GM18498 (cell line): ENCODE results near the gene ATP1B1.

Experiments
- ATAC-seq: cut with Tn5 transposase; IDR thresholded peaks from one replicate; pipeline ENCODE4 v1.9.1; 2021; ENCODE audit warnings: mild to moderate bottlenecking, moderate library complexity; ENCODE audit not compliant: unreplicated experiment

ATP1B1 gene

DNA sequence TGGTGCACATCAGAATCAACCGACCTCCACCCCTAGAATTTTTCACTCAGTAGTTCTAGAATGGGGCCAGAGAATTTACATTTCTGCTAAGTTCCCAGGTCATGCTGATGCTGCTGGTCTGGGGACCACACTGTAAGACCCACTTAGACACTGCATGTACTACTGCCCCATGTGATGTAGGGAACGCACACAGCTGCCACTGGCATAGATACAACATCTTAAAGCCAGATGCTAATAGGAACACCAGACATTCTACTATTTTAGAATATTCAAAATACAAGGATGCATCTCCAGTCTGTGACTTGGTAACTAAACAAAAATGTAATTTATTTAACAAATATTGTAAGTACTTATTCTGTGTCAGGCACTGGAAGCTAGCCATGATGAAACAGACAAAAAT lies 14.1 kb upstream of the ATP1B1 start:
- ATAC-seq: no peak

DNA sequence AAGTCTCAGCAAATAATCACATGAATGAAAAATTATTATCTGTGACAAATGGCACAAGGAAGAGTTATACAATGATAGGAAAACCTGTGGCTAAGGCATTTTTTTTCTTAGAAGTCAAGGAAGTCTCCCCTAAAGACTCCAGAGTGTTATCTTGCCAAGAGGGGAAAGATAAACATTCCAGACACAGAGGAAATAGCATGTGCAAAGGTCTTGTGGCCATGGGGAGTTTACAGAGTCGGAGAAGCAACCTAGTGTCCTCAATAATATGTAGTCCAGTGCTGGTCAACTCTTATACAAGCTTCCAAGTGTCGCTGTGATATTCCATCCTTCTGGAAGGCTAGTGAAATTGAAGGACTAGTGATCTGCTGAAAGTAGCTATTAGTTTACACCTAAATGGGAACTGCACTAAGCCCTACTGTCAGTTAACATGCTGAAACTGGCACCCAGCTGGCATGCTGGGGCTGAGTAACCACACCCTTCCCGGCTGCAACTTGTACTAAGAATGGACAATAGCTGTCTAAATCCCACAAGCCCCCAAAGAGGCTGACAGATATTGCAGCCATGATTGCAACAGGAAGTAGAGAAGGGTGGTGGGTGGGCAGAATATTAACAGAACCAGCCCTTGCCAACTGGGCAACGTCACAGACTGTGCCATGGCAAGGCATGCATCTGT lies 11.5 kb upstream of the ATP1B1 start:
- no peak for ATAC-seq

DNA sequence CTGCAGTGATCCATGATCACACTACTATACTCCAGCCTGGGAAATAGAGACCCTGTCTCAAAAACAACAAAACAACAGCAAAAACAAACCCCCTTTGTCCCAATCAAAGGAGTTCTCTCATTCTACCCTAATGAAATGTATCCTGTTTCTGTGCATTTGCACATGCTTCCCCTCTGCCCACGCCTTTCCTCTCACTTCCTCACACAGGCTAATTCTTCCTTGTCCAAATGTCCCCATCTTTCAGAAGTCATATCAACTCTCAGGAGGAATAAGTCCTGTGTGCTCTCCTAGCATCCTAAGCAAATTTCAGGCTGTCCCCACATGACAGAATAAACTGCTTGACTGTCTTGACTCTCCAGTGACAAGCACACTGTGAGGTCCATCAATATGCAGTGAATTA lies 8.1 kb upstream of the ATP1B1 start:
- no peak for ATAC-seq

DNA sequence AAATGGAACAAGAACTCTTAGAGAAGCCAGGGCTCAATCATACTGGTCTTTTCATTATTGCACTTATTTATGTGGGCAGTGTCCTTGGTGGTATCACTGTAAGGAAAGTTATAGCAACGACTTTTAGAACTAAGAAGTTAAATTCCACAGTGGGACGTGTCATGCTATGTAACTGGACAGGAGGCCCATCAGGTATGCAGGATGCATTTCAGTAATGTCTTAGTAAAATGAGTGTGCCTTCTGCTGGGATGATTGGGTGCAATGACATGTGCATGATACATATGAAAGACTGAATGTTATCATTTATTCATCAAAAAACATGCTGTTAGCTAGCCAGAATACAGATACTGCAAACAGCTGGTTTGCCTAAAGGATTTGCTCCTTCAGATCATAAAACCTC lies 6.9 kb upstream of the ATP1B1 start:
- no peak for ATAC-seq

DNA sequence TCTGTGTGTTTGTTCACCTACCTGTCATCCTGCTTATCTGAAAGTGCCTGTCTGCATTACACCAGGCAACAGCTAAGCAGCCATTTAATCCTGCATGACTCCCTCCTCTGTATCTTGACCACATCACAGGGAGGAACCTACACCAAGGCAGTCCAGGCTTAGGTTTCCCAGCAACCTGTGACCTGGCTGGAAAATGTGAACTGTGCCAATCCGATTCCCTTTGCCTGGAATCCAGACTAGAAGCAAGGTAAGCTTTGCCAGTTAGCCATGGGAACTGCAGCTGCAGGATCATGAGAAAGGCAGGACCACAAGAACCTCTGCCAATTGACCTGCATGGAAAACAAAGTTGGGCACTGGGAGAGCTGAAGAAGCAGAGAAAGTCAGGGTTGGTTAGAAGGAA lies 6.3 kb upstream of the ATP1B1 start:
- no peak for ATAC-seq

DNA sequence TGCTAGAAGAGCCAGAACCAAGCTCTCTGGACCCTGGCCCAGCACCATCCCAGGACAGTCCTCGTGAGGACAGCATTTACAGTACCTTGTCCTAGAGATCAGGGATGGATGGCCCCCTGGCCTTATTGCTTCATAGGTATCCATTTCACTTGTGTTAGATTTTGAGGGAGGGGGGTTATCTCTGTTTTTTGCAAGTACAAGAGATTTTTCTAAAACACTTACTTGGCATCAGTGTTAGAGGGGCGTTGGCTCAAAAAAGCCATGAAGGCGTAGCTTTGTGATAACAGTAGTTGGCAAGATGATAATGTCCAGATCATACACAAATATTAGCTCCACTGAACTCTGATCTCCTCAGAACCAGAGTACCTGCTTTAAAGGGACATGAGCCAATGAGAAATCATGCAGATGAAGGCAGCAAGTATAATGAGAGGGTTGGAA lies 5.8 kb upstream of the ATP1B1 start:
- ATAC-seq: no peak

DNA sequence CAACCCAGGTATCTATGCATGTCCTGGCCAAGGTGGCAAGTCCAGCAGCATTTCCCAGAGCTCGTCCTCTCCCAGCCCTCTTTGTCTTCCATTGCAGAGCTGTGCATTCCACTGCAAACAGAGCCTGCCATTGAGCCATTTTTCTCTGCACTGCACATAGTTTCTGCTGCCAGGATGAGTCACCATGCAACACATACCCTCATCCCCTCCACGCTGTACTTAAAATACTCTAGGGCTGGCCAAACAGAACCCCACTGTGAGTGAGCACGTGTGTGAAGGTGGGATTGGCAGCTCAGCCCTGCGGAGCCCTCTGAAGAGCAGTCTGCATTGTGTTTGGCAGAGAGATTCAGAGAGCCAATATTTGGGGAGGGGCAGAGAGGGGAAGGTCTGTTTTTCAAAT lies 3.9 kb upstream of the ATP1B1 start:
- ATAC-seq: no peak

DNA sequence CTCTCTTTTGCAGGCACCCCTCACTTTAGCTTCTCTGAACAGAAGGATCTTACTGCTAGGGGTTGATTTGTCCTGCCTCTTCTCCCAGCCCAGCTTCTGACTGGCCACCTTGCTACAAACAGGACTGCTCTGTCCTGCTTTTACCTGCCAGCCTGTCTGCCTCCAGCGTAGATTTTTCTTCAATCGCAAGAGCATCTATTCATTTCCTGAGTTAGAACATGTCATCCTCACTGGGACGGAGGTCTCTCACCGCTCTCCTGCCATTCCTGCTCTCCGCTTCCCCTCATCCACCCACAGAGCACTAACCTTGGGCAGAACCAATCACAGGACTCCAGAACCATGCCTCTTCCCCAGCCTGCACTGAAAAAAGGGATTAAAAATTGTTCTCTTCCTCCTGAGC lies 3.5 kb upstream of the ATP1B1 start:
- no peak for ATAC-seq

DNA sequence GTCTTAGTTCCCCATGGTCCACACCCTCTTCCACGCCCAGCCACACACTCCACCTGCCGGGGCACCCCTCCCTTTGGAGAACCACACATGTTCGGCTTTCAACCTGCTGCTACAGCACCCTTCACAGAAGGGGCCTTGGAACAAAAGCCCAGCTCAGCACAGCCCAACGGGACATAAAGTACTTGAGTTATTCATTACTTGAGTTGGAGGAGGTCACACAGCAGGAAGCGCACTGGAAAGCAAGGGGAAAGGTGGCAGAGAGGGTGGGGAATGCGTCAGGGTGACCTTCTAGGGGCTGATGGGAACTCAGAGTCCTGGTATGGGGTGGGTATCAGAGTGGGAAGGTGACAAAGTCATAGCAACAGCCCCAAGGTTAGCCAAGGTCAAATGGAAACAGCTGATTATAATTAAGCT lies 3.0 kb upstream of the ATP1B1 start:
- no peak for ATAC-seq

DNA sequence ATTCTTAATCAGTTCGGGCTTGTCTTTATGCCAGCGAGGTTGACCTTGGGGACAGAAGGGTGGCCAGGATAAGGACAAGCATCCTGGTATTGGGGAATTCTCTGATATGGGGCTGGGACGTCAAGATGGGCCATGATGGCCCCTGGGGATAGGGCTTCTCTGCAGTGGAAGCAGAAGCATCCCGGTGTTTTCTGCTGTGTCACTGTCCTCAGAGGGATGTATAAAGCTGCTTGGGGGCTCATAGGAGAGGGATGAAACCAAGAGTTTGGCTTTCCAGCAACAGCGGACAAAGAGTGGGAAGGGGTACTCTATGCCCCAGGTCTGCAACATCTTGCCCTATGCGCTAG lies 1.4 kb upstream of the ATP1B1 start:
- no peak for ATAC-seq

DNA sequence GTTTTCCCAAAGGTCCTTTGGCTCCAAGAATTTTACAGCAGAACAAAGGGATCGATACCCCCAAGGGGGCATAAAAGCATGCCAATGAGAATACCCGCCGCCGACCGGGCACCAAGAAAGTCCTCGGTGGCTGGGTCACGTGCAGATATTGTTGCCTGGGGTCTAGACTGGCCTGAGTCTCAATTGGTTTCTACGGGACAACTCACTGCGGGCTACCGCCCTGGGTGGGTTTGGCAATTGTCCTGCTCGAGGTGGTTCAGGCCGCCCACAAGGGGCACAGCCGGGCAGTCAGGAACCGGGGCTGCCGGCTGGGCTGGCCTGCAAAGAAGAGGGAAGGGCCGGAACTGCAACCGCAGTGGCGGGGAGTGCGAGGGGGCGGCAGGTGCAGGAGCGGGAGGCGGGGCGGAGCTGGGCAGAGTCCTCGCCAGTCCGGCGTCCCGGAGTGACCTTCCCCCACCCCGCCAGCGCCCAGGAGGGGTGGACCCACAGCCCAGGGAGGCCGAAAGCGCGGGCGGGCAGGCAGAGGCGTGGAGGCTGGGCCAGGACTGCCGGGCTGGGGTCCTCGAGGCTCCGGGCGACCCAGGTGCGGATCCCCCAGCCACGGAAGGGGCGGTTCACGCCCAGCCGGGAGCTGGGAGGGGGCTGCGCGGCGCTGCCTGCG lies 926 bp upstream of the ATP1B1 start:
- peak; percentile 33 for ATAC-seq

DNA sequence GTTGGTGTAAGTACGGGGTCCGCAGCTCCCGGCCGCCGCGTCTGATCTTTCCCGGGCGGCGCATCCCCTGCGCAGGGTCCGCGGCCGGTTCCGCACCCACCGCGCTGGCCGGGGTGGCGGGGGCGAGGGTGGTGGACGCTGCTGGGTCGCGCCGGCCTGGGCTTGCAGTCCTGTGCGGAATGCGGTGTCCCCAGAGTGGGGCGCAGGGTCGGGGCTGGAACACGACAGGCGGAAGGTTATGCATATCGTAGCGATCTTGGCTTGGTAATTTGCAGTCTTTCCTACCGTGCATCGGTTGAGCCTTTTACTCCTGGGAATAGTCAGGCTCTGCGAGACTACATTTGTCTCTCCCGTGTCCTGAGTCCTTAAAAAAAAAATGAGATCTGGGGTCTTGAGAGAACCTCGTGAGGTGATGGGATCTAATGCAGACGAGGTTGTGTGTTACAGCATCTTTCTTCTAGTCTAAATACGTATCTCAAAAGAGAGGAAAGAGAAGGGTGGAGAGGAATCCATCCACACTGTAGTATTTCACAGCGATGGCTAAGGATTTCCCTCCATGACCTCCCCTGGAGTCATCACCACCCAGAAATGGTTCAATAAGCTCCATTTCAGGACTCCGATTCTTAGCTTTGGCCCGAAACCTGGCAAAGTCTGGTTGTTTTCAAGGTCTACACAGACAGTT lies 572 bp downstream of the ATP1B1 start:
- ATAC-seq: no peak

DNA sequence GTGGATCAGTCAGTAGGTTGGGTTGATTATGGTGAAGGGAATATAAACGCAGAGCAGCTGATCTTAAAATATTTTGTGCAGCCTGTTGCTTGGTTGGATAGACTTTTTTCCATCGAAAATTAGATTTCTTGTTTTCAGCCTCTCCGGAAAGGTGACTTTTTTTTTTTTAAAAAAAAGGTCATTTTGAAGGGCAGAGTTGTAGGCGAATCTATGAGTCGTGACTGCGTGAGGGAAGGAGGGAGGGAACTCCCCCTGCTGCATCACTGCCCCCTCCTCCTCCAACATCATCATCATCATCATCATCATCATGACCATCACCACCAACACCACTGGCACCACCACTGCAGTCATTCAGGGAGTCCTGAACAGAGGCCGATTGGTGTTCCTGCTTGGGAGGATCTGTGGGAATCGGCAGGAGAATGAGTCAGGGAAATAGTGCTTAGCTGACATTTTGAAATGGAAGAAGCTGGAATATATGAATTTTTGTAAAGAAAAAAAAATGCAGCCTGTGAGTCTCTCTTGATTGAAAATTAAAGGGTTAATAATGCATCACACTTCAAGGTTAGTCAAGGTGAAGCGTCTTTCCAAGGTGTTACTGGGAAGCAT lies 1.2 kb downstream of the ATP1B1 start:
- no peak for ATAC-seq

DNA sequence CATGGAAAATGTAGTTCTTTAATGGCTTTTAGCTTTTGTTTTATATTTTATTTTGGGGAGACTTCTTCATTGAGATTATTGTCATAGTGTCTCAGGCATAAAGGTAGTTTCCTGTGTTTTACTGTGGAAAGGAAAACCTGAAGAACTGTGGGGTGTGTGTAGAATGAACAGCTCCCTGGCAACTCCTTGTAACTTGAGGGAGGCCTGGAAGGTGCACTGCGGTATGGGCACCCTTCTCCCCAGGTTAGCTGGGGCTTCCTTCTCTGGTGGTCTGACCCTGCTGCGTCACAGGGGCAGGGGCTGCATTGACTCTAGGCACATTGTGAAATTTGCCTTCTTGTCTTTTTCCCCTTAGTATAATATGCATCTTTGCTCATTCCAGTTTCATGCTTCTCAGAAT lies 1.7 kb downstream of the ATP1B1 start:
- ATAC-seq: no peak

DNA sequence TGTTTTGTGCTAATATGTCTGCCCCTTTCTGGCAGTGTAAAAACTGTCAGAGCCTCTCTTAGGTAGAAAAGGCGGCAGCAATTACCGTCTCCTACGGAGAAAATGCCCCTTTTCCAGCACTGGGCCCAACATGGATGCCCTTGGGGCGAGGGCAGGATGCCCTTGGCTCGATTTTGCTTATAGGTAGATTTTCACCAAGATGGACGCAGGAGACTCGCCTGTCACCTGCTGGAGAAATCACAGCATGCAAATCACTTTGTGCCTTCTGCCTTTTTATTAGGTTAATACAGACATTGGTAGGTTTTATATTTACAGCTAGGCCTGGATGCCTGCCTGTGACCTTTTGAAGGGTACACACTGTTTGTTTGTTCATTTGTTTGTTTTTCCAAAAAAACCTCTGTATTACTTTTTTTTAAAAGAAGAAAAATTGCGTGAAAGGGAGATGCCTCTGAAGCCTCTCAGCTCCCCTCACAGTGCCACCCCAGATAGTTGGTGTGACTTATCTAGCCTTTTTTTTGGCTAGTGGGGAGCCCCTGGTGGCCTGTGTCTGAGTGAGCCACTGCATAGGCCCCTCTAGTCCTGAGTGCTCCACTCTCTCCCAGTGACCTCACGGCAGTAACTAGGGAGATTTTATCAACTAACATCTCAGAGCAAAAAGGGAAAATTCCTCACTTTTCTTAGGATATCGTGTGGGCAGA lies 2.5 kb downstream of the ATP1B1 start:
- no peak for ATAC-seq

DNA sequence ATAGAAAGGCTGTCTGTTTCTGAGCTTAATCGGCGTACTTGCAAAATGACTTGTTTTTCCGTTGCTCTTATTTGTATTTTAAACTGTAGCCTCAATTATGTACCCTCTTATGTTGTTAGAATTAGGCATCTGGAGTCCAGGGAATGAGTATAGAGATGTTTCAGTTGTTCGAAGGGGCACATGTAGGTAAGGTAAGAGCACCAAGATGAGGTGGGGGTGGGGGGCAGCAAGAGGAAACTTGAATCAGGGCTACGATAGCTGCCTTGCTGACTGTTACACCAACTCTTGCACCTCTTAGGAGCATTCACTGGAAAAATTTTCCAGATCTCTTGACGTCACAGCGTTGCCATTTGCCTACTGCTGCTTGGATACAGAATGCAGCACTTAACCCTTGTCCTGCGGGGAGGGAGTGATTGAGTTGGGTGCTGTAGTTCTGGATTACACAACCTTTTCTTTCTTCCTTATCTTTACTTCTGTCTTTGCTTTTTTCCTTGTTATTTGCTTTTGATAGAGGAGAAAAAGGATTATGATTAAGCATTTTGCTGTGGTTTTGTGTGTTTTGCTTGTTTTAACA lies 3.2 kb downstream of the ATP1B1 start:
- no peak for ATAC-seq

DNA sequence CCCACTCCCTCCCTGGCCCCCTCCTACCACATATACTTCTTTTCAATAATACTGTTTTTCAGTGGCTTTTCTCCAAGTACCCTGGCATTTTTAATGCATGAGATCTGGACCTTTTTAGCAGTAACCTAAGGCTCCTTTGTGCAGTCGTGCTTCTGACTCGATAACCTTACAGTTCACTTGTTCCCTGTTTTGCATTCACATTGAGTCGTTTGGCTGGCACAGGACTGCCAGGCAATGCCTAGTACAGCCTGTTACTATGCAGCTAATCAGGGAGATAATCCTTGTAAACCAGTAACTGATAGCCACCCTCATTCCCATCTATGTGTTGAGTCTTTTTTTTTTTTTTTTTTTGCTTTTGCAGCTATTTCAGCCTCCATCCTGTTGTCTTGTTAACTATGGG lies 3.7 kb downstream of the ATP1B1 start:
- ATAC-seq: no peak

DNA sequence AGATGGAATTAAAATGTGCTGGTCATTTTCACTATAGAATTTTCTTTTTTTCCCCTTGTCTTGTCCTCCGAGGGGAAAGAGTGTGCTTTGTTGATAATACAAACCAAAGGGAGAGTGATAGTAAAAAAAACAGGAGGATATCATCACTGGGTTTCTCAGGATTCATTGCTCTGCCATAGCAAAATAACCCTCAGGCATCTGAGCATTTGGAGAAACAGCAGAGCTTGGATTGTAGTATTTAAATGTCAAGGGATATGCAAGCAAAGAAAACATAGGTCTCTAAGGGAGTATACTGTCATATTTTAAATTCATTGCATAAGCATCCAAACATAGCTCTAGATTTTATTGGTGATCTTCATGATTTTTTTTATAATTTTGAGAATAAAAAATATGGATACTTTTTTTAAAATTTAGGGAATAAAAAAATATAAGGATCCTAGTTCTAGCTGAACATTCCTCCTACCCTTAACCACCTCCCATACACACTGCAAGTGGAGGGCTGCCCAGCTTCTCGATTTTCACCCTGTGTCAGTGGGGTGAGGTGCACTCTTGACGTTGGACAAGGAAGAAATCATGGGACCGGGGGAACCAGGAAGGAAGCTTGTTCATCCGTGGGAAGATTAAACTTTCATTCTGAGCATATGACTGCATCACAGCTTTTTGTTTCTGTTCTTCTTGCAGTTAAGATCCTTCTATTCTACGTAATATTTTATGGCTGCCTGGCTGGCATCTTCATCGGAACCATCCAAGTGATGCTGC lies 4.4 kb downstream of the ATP1B1 start:
- ATAC-seq: no peak

DNA sequence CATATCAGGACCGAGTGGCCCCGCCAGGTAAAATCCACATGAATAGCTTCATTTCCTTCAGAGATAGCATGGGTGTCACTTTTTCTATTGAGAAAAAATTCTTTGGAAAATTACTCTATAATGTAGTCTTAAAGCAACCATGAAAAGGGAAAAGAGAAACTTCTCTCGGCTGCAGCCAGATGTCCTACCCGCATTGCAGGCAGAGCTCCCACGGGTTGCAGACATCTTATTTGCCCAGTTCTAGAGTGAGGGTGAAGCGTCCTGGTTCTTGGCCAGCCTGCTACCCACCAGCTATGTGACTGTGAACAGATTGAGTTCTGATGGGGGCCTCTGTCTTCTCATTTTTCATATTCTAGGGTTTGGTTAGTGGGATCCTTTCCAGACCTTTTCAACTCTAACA lies 5.0 kb downstream of the ATP1B1 start:
- no peak for ATAC-seq

DNA sequence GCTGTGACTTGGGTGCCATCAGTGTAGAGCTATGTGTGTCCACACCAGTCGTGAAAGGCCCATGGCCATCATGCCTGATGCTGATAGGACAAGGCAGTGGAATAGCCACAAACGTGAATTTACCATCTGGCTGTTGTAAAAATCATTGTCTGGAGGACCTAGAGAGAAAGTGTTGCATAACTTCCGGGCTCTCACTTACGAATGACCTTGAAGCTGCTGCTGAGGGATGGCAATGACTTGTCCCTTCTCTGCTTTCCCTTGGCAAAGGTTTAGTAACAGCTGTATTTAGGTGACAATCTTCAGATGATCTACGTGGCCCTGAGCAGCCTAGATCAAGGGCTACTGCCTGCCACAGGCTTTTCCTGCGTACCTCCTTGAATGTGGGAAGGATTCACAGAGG lies 5.8 kb downstream of the ATP1B1 start:
- ATAC-seq: no peak
